CD1c-positive myeloid dendritic cell (primary cell): ENCODE measurements around the gene ZNRD2.
A peak's percentile ranks its signal among the peaks of the same experiment; 100 is the strongest.
"Not testable (repeated sequence)": the region's sequence is repeated elsewhere in the genome, so short reads cannot be mapped to it uniquely, and the experiment has no call there.

Experiments used
- DNase-seq: peaks from one replicate; pipeline ENCODE4 v3.0.0-alpha.2; 2016; ENCODE audit errors: extremely low spot score

ZNRD2 gene

GRCh38 chr11:65569973-65570918 is at the start of gene ZNRD2:
Gene ZNRD2 (plus strand): TSS chr11:65570477. CDS start chr11:65570492, 15 bp downstream.
- peak; percentile 99 for DNase-seq

- not testable (repeated sequence) for DNase-seq
Measured at GRCh38 chr11:65521777-65522521, 48.3 kb upstream of the ZNRD2 start.

GRCh38 chr11:65522718-65523630 is 47.3 kb upstream of the ZNRD2 start:
- peak; percentile 62 for DNase-seq

- DNase-seq: not testable (repeated sequence)
Measured at GRCh38 chr11:65523631-65523968, 46.7 kb upstream of the ZNRD2 start.

GRCh38 chr11:65524014-65524740 is 46.1 kb upstream of the ZNRD2 start:
- peak; percentile 10 for DNase-seq

GRCh38 chr11:65524741-65525545 is 45.3 kb upstream of the ZNRD2 start, which contains the start of gene SCYL1:
Gene SCYL1 (plus strand): TSS chr11:65525083. CDS start chr11:65525154, 71 bp downstream.
- DNase-seq: peak; percentile 78

- no peak for DNase-seq
Measured at GRCh38 chr11:65525546-65526480, 44.5 kb upstream of the ZNRD2 start.

GRCh38 chr11:65526744-65527143 is 43.5 kb upstream of the ZNRD2 start:
- no peak for DNase-seq

- DNase-seq: no peak
Measured at GRCh38 chr11:65528819-65529350, 41.4 kb upstream of the ZNRD2 start.

- DNase-seq: no peak
Measured at GRCh38 chr11:65529475-65530156, 40.7 kb upstream of the ZNRD2 start.

- no peak for DNase-seq
Measured at GRCh38 chr11:65530157-65530496, 40.1 kb upstream of the ZNRD2 start.

GRCh38 chr11:65532388-65533064 is 37.8 kb upstream of the ZNRD2 start:
- DNase-seq: no peak

GRCh38 chr11:65535102-65535501 is 35.2 kb upstream of the ZNRD2 start:
- no peak for DNase-seq

- no peak for DNase-seq
Measured at GRCh38 chr11:65536412-65537295, 33.6 kb upstream of the ZNRD2 start.

GRCh38 chr11:65537296-65537597 is 33.0 kb upstream of the ZNRD2 start:
- no peak for DNase-seq

GRCh38 chr11:65537620-65538231 is 32.6 kb upstream of the ZNRD2 start:
- DNase-seq: no peak
